GM12878 (cell line): ENCODE data around the gene DNAJC17. TPM values are rescaled to one million over a fixed set of nuclear protein-coding genes. Genes with fewer than 3 reads are reported as not detected.

Experiments used
- ATAC-seq: fragments of 200-7000 bp; cut with Tn5 transposase; 3 replicates; pipeline ENCODE4 v1.9.1; 2020; ENCODE audit warnings: mild to moderate bottlenecking, moderate library complexity
- BruUV-seq: library from RNA; stranded (reverse); fragments of 400-500 nt; replicated peaks from 2 replicates; lab custom pipeline; 2021; lab: Mats Ljungman, UMichigan
- CTCF ChIA-PET: fragments of 300-600 bp; sonication (Branson Sonifier 250); formaldehyde crosslinking; extraction: SDS; loops from one replicate; lab custom pipeline; 2021; ENCODE audit warnings: inconsistent platforms; lab: Yijun Ruan, JAX
- POLR2A ChIA-PET: fragments of 350-600 bp; formaldehyde crosslinking; extraction: SDS; loops from one replicate; lab custom pipeline; 2021; ENCODE audit warnings: inconsistent platforms; lab: Charles Lee
- RAD21 ChIA-PET: fragments of 300-600 bp; sonication (Branson Sonifier 250); formaldehyde crosslinking; loops from one replicate; lab custom pipeline; 2023; ENCODE audit warnings: antibody characterized with exemption; ENCODE audit not compliant: unreplicated experiment; lab: Charles Lee
- SMC1A ChIA-PET: fragments of 300-600 bp; sonication (Branson Sonifier 250); formaldehyde crosslinking; loops from one replicate; lab custom pipeline; 2023; ENCODE audit not compliant: unreplicated experiment, uncharacterized antibody; lab: Charles Lee
- DNase-seq: peaks from one replicate; pipeline ENCODE4 v3.0.0-alpha.2; 2011; ENCODE audit warnings: low read depth, low spot score
- FAIRE-seq: peaks from 3 replicates; lab custom pipeline; 2011; peaks lifted over from hg19 to GRCh38; lab: Jason Lieb, UNC
- H2AFZ ChIP-seq: 2 replicates; pipeline ENCODE4 v1.6.0; 2011; ENCODE audit warnings: low read depth, low read length, control low read depth; ENCODE audit not compliant: control insufficient read depth
- H3K27ac ChIP-seq: 2 replicates; pipeline ENCODE4 v1.5.1; 2011; ENCODE audit warnings: control low read depth; ENCODE audit not compliant: control insufficient read depth, insufficient read depth
- H3K27me3 ChIP-seq, 2 experiments: replicated peaks in 1 of 2; 2 replicates each; pipeline versions ENCODE4 v1.6.0 to v1.6.1; 2011; ENCODE audit warnings: low read length in 1 of 2; ENCODE audit not compliant: control insufficient read depth in 2 of 2, insufficient read depth in 2 of 2
- H3K36me3 ChIP-seq, 2 experiments: 2 replicates each; pipeline ENCODE4 v1.5.1; 2011; ENCODE audit warnings: low read length in 1 of 2; ENCODE audit not compliant: control insufficient read depth in 2 of 2, insufficient read depth in 2 of 2
- H3K4me1 ChIP-seq: 2 replicates; pipeline ENCODE4 v1.6.1; 2011; ENCODE audit warnings: mild to moderate bottlenecking, low read length, moderate library complexity, mixed read lengths; ENCODE audit not compliant: control insufficient read depth, insufficient read depth
- H3K4me2 ChIP-seq: 2 replicates; pipeline ENCODE4 v1.6.0; 2011; ENCODE audit warnings: control low read depth; ENCODE audit not compliant: control insufficient read depth, insufficient read depth
- H3K4me3 ChIP-seq: fragments of 200-600 bp; sonication (generic); 2 replicates; pipeline ENCODE4 v1.5.1; 2016
- H3K79me2 ChIP-seq: 2 replicates; pipeline ENCODE4 v1.6.0; 2011; ENCODE audit warnings: low read length; ENCODE audit not compliant: control insufficient read depth, insufficient read depth
- H3K9ac ChIP-seq: 2 replicates; pipeline ENCODE4 v1.8.0; 2011; ENCODE audit warnings: low read length, control low read depth, mixed read lengths; ENCODE audit not compliant: control insufficient read depth, insufficient read depth
- H3K9me3 ChIP-seq: replicated peaks from 3 replicates; pipeline ENCODE4 v1.5.1; 2011; ENCODE audit warnings: mild to moderate bottlenecking, low read length; ENCODE audit not compliant: control insufficient read depth, insufficient read depth
- H4K20me1 ChIP-seq: 2 replicates; pipeline ENCODE4 v1.6.0; 2011; ENCODE audit not compliant: control insufficient read depth, insufficient read depth
- CBX5 ChIP-seq: sonication (generic); IDR thresholded peaks from 2 replicates; pipeline ENCODE4 v1.6.1; 2016; ENCODE audit warnings: low read depth, moderate library complexity, mild to moderate bottlenecking, inconsistent platforms
- CHD1 ChIP-seq: IDR thresholded peaks from 2 replicates; pipeline ENCODE4 v1.6.1; 2012; ENCODE audit warnings: low read depth, low read length, improper control_type of control experiment
- CREB1 ChIP-seq: IDR thresholded peaks from 2 replicates; pipeline ENCODE4 v1.6.1; 2012; ENCODE audit warnings: low read depth, mild to moderate bottlenecking, inconsistent platforms
- ELK1 ChIP-seq: IDR thresholded peaks from 2 replicates; pipeline ENCODE4 v1.6.1; 2012; ENCODE audit warnings: low read depth, low read length, improper control_type of control experiment
- POLR2AphosphoS5 ChIP-seq: IDR thresholded peaks from 2 replicates; pipeline ENCODE4 v1.6.1; 2011; ENCODE audit warnings: mild to moderate bottlenecking, low read length, inconsistent platforms
- RELA ChIP-seq: fragments of 450-650 bp; IDR thresholded peaks from 2 replicates; pipeline ENCODE4 v1.8.0; 2014; ENCODE audit warnings: borderline replicate concordance; ENCODE audit not compliant: partially characterized antibody
- SIX5 ChIP-seq: IDR thresholded peaks from 2 replicates; pipeline ENCODE4 v1.6.1; 2011; ENCODE audit warnings: mild to moderate bottlenecking, low read depth, low read length, moderate library complexity; ENCODE audit not compliant: severe bottlenecking
- WGBS: methylation state at CpG from one replicate; pipeline ENCODE4 v1.1.6; 2016; ENCODE audit warnings: low lambda C conversion rate; ENCODE audit not compliant: insufficient replicate concordance, insufficient coverage; ENCODE audit errors: missing lambda C conversion rate; 5-methylcytosine and 5-hydroxymethylcytosine counted together
- in situ Hi-C: fragments of 300-500 bp; cut with MboI; formaldehyde crosslinking; loops from 9 replicates; pipeline ENCODE4 v1.14.3; 2018; ENCODE audit warnings: mixed read lengths
- intact Hi-C: fragments of 100-400 bp; cut with micrococcal nuclease; formaldehyde crosslinking; loops from one replicate; pipeline ENCODE4 v1.14.2; 2022; ENCODE audit not compliant: unreplicated experiment
- polyA plus RNA-seq, 11 experiments: library from polyadenylated mRNA; depleted of rRNA in 4 of 11; unstranded in 6 of 11; stranded (reverse) in 5 of 11; fragments of >200 nt; fragmentation: Nextera tagmentation in 4 of 11; fragmentation: Illumina TruSeq in 1 of 11; extraction: Ambion mirVana in 4 of 11; extraction: Trizol in 1 of 11; gene quantifications; 1 replicate in 1 of 11; 2 replicates in 10 of 11; pipeline versions ENCODE4 v1.2.1 to v1.2.3, GENCODE V29; 2011 to 2016; ENCODE audit warnings: inconsistent platforms in 2 of 11, missing spikeins in 2 of 11, low read depth in 1 of 11
- total RNA-seq, 4 experiments: library from RNA; depleted of rRNA in 3 of 4; stranded (reverse); fragments of >200 nt in 3 of 4; fragmentation: Illumina TruSeq in 1 of 4; extraction: Trizol in 1 of 4; gene quantifications; 2 replicates each; pipeline versions ENCODE4 v1.2.1 to v1.2.3, GENCODE V29; 2013 to 2021

DNAJC17 gene
- total and polyA plus RNA-seq, 10 of the 15 experiments (the other 5 are each of a cell fraction or from before 2014, with no cell fraction given): 6.1 to 62.8 (median 45.4) TPM

DNA sequence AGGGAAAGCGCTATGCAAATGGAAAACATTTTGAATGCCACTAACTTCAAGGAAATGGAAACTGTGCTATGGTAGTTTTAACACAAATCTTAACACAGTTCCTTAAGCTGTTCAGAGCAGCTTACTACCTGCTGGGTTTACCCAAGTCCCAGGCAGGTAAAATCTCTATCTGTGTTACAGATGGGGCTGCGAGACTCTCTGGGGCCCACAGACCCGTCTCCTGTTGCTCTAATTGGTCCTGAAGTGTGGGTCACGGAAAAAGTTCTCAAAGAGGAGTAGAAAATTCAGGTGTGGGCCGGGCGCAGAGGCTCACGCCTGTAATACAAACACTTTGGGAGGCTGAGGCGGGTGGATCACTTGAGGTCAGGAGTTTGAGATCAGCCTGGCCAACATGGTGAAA, 17.3 kb downstream of the DNAJC17 start:
- Histone ChIP-seq H3K27me3 (no peaks in the 10 kb centered on the region), H3K9ac (no peak overlapping the region), H3K27ac (no peak overlapping the region), H3K4me2 (no peak overlapping the region), H3K4me3 (no peak overlapping the region), H3K36me3 (peaks cover 0 to 7% of the 10 kb centered on the region in 2 experiments; a peak in 2 of 4 replicates), H3K79me2 (peaks cover 5% of the 10 kb centered on the region), H4K20me1 (no peaks in the 10 kb centered on the region), H2AFZ (no peak overlapping the region), H3K9me3 (no peaks in the 10 kb centered on the region), H3K4me1 (peaks cover 9% of the 10 kb centered on the region)
- ChIA-PET SMC1A (no interaction called here), RAD21 (no interaction called here), POLR2A (interaction anchor here (0.7 kb wide), 1 partner anchor 50 kb away, joined by 7 read pairs; no protein-coding TSS in a partner anchor), CTCF (interaction anchor here (0.5 to 1.5 kb wide), 3 partner anchors 7 to 69 kb away, joined by 3 to 4 read pairs (median 4); no protein-coding TSS in a partner anchor)
- ATAC-seq (no peak), FAIRE-seq (no peak), DNase-seq (no peak)
- no TSS peak for BruUV-seq
- intact Hi-C loops (no loop called here), in situ Hi-C loops (loop anchor here (5.0 kb wide), 1 partner anchor 273 kb away; no protein-coding TSS in a partner anchor)
- 98% methylated on average over 8 of the region's 8 CpGs for WGBS
- TF ChIP-seq POLR2AphosphoS5 (no peak), RELA (no peak), CBX5 (no peak), SIX5 (no peak)

GRCh38 chr15:40789119-40789518, 18.2 kb downstream of the DNAJC17 start:
- H3K4me3 ChIP-seq: no peak overlapping the region
- ChIA-PET CTCF (interaction anchor here (1.4 kb wide), 1 partner anchor 13 kb away, joined by 3 read pairs; no protein-coding TSS in a partner anchor), RAD21 (no interaction called here), SMC1A (no interaction called here), POLR2A (interaction anchor here (0.7 kb wide), 1 partner anchor 22 kb away, joined by 3 read pairs; no protein-coding TSS in a partner anchor)
- TF ChIP-seq CHD1 (no peak), ELK1 (no peak), SIX5 (no peak), CREB1 (no peak)
- peaks cover 0 to 7% of the 10 kb centered on the region in 2 experiments; a peak in 2 of 4 replicates for H3K36me3 ChIP-seq
- DNase-seq (no peak), FAIRE-seq (no peak), ATAC-seq (no peak)
- no peak overlapping the region for H2AFZ ChIP-seq
- no peak overlapping the region for H3K4me2 ChIP-seq
- intact Hi-C loops: no loop called here
- no peak overlapping the region for H3K9ac ChIP-seq
- in situ Hi-C loops: loop anchor here (5.0 kb wide), 1 partner anchor 272 kb away; no protein-coding TSS in a partner anchor
- H3K27ac ChIP-seq: no peak overlapping the region
- 92% methylated on average over 5 of the region's 5 CpGs for WGBS
- H3K27me3 ChIP-seq: no peaks in the 10 kb centered on the region
- peaks cover 9% of the 10 kb centered on the region for H3K4me1 ChIP-seq
- H4K20me1 ChIP-seq: no peaks in the 10 kb centered on the region
- H3K9me3 ChIP-seq: no peaks in the 10 kb centered on the region
- BruUV-seq: no TSS peak
- peaks cover 5% of the 10 kb centered on the region for H3K79me2 ChIP-seq
